GM23248 (cell line): Measurements from ENCODE around the gene VPS54.

ENCODE experiments used
- EZH2 ChIP-seq: fragments of 200-600 bp; sonication (generic); IDR thresholded peaks from 2 replicates; pipeline ENCODE4 v1.6.1; 2018; ENCODE audit warnings: antibody characterized with exemption, mild to moderate bottlenecking; ENCODE audit not compliant: insufficient read depth, poor library complexity, severe bottlenecking
- EZH2phosphoT487 ChIP-seq: fragments of 200-600 bp; sonication (generic); IDR thresholded peaks from 2 replicates; pipeline ENCODE4 v1.6.1; 2018; ENCODE audit warnings: antibody characterized with exemption, moderate library complexity, mild to moderate bottlenecking, low read depth; ENCODE audit not compliant: insufficient read depth

- TF ChIP-seq EZH2: no peak
- TF ChIP-seq EZH2phosphoT487: no peak
Measured at GRCh38 chr2:63850649-63851048, 168.6 kb downstream of the VPS54 start.
